ENCODE data around the gene CACNA1H. TPM values are rescaled to one million over a fixed set of nuclear protein-coding genes. Genes with fewer than 3 reads are reported as not detected.

Gene CACNA1H
- total and polyA plus RNA-seq, 2 donors (not counting 3 experiments of a cell fraction or from before 2014, with no cell fraction given): 0.03 TPM; not detected in 1

DNA sequence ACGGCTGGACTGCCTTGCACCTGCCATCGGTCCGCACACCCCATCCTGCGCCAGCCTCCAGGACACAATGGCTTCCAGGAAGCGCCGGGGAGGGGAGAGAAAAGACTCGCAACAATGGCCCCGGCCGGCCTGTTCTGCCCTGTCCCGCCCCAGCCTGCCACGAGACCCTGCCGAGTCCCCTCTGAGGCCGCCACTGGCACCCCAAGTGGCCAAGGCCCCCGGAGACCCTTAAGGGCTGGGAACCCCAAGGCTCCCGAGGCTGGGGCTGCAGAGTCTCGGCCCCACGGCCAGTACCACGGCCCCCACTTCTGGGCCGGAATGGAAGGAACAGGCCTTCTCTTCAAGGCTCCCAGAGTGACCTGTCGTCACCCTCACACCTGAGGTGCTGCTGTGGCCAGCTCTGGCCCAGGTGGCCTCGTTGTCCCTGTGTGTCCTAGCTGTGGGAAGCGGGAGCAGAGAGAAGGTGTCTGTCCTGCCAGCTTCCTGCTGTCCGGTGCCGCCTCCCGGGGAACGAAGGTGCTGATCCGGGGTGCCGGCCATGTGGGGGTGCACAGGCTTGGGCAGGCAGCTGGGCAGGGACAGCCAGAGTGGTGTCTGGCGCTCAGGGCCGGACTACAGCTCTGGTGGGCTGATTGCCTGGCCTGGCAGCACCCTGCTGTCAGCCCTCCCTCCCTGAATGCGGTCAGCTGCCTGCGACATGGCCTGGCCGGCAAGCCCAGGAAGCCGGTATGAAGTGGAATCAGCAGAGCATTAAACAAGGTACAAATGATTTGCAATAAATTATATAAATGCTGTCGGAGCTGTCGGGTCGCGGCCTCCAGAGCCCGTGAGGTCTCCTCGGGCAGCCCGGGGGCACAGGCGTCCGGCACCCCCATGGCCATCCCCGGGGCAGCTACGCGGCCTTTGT is 8.2 kb upstream of the CACNA1H start:
- no peaks in the 10 kb centered on the region for H3K9me1 ChIP-seq (replicated peaks; ENCODE audit: control insufficient read depth, extremely low read depth, insufficient read depth, low read length)
- H3K4me3 ChIP-seq (replicated peaks in 1 of 3; ENCODE audit: insufficient read depth in 1 of 3, low read depth in 1 of 3, low read length in 3 of 3): no peak overlapping the region
- H3K27me3 ChIP-seq (ENCODE audit: control insufficient read depth in 2 of 2, insufficient read depth in 2 of 2, low read length in 2 of 2): no peaks in the 10 kb centered on the region
- no peaks in the 10 kb centered on the region for H3K9me3 ChIP-seq (replicated peaks; ENCODE audit: control insufficient read depth, insufficient read depth, low read length)
- CTCF ChIA-PET: no interaction called here
- no peaks in the 10 kb centered on the region for H3K36me3 ChIP-seq (ENCODE audit: control insufficient read depth in 2 of 2, extremely low read depth in 1 of 2, insufficient read depth in 2 of 2, low read length in 2 of 2)
- H3K27ac ChIP-seq (ENCODE audit: insufficient read depth, low read depth, low read length): no peak overlapping the region
- no TSS peak for BruUV-seq (replicated peaks)
- FAIRE-seq (no peak), DNase-seq (ENCODE audit: low read depth, low spot score) (no peak)
- no peak overlapping the region for H3K9ac ChIP-seq (replicated peaks; ENCODE audit: extremely low read depth, insufficient read depth, low read length)
- H3K4me2 ChIP-seq (ENCODE audit: insufficient read depth, low read length): no peak overlapping the region
- dilution Hi-C loops (cut with MboI; ENCODE audit: extremely low pct_ligation_motif_present, low sequenced_read_pairs) (no loop called here), intact Hi-C loops (cut with micrococcal nuclease) (no loop called here)
- H4K20me1 ChIP-seq (replicated peaks; ENCODE audit: control insufficient read depth, extremely low read depth, insufficient read depth, low read length): no peaks in the 10 kb centered on the region
- no peak overlapping the region for H2AFZ ChIP-seq (ENCODE audit: low read depth, low read length)
- H3K79me2 ChIP-seq (ENCODE audit: control insufficient read depth, insufficient read depth, low read length): no peaks in the 10 kb centered on the region
- no peaks in the 10 kb centered on the region for H3K4me1 ChIP-seq (ENCODE audit: control insufficient read depth, extremely low read depth, insufficient read depth, low read length)
- TF ChIP-seq EZH2 (IDR thresholded peaks at IDR 0.05; ENCODE audit: borderline replicate concordance, low read depth, low read length, severe bottlenecking) (no peak), POLR2AphosphoS5 (IDR thresholded peaks at IDR 0.05; ENCODE audit: insufficient read depth, low read depth, low read length) (no peak), FOS (IDR thresholded peaks at IDR 0.05; ENCODE audit: borderline replicate concordance, insufficient read depth, low read length) (no peak), MYC (IDR thresholded peaks at IDR 0.05; ENCODE audit: low read depth, low read length) (no peak), POLR2A (IDR thresholded peaks at IDR 0.05; ENCODE audit: low read depth, low read length) (no peak), JUN (IDR thresholded peaks at IDR 0.05; ENCODE audit: borderline replicate concordance, insufficient read depth, insufficient read length, low read depth) (no peak), CTCF (IDR thresholded peaks at IDR 0.05; ENCODE audit: extremely low read depth in 1 of 2, insufficient read depth in 1 of 2, low read depth in 1 of 2, low read length in 2 of 2) (no peak), GATA2 (IDR thresholded peaks at IDR 0.05; ENCODE audit: insufficient read depth, insufficient read length, low read depth, low read length) (no peak)
- TF ChIP-seq, protein P1, sequence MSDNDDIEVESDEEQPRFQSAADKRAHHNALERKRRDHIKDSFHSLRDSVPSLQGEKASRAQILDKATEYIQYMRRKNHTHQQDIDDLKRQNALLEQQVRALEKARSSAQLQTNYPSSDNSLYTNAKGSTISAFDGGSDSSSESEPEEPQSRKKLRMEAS (IDR thresholded peaks at IDR 0.05; ENCODE audit: insufficient read depth, insufficient read length): no peak
- POLR2A ChIA-PET: no interaction called here

All from endothelial cell of umbilical vein (primary cell).